ENCODE results near the gene MYT1.
"Not testable (repeated sequence)": the region's sequence is repeated elsewhere in the genome, so short reads cannot be mapped to it uniquely, and the experiment has no call there.

Gene MYT1

GRCh38 chr20:64164123-64164836, at the start of gene MYT1:
MYT1 (plus strand) TSS chr20:64164452; CDS start chr20:64198862, 34,410 bp downstream.
- DNase-seq (ENCODE audit: low read depth), result no peak

- DNase-seq (ENCODE audit: low read depth), result no peak
These were observed 48.9 kb upstream of the MYT1 start for GRCh38 chr20:64115171-64115911.

GRCh38 chr20:64116016-64116415, 48.2 kb upstream of the MYT1 start:
- no peak for DNase-seq (ENCODE audit: low read depth)

GRCh38 chr20:64116541-64117431, 47.5 kb upstream of the MYT1 start:
- DNase-seq (ENCODE audit: low read depth), result no peak

GRCh38 chr20:64117432-64117777, 46.8 kb upstream of the MYT1 start:
- not testable (repeated sequence) for DNase-seq (ENCODE audit: low read depth)

- DNase-seq (ENCODE audit: low read depth), result no peak
These were observed 45.0 kb upstream of the MYT1 start for GRCh38 chr20:64119301-64119680.

- no peak for DNase-seq (ENCODE audit: low read depth)
These were observed 44.4 kb upstream of the MYT1 start for GRCh38 chr20:64119681-64120341.

- no peak for DNase-seq (ENCODE audit: low read depth)
These were observed 42.7 kb upstream of the MYT1 start for GRCh38 chr20:64121586-64121985.

- not testable (repeated sequence) for DNase-seq (ENCODE audit: low read depth)
These were observed 41.3 kb upstream of the MYT1 start for GRCh38 chr20:64122927-64123326.

GRCh38 chr20:64123517-64123916, 40.7 kb upstream of the MYT1 start:
- DNase-seq (ENCODE audit: low read depth), result not testable (repeated sequence)

GRCh38 chr20:64129146-64129782, 35.0 kb upstream of the MYT1 start:
- no peak for DNase-seq (ENCODE audit: low read depth)

GRCh38 chr20:64130271-64130670, 34.0 kb upstream of the MYT1 start:
- no peak for DNase-seq (ENCODE audit: low read depth)

- DNase-seq (ENCODE audit: low read depth), result no peak
These were observed 33.4 kb upstream of the MYT1 start for GRCh38 chr20:64130876-64131275.

GRCh38 chr20:64131406-64131805, 32.8 kb upstream of the MYT1 start:
- peak; percentile 59 for DNase-seq (ENCODE audit: low read depth)

GRCh38 chr20:64133951-64134407, 30.3 kb upstream of the MYT1 start:
- peak; percentile 25 for DNase-seq (ENCODE audit: low read depth)

- not testable (repeated sequence) for DNase-seq (ENCODE audit: low read depth)
These were observed 29.5 kb upstream of the MYT1 start for GRCh38 chr20:64134744-64135143.

GRCh38 chr20:64136004-64136710, 28.1 kb upstream of the MYT1 start:
- DNase-seq (ENCODE audit: low read depth), result no peak

GRCh38 chr20:64137598-64138031, 26.6 kb upstream of the MYT1 start:
- DNase-seq (ENCODE audit: low read depth), result no peak

GRCh38 chr20:64138276-64138815, 25.9 kb upstream of the MYT1 start:
- no peak for DNase-seq (ENCODE audit: low read depth)

Data from ELR (cell line).